H1 (cell line): ENCODE measurements around the gene ARAP2. TPM values are rescaled to one million over a fixed set of nuclear protein-coding genes. Genes with fewer than 3 reads are reported as not detected.

Source experiments
- CTCF ChIA-PET: fragments of 300-600 bp; sonication (Branson Sonifier 250); formaldehyde crosslinking; loops from one replicate; lab custom pipeline; 2021; ENCODE audit not compliant: partially characterized antibody; lab: Charles Lee
- POLR2A ChIA-PET: fragments of 300-600 bp; sonication (Branson Sonifier 250); formaldehyde crosslinking; loops from one replicate; lab custom pipeline; 2021; ENCODE audit warnings: inconsistent platforms; ENCODE audit not compliant: partially characterized antibody; lab: Charles Lee
- DNase-seq, 2 experiments: peaks; one replicate each; pipeline versions ENCODE4 v3.0.0 to v3.0.0-alpha.2; 2010 to 2022; ENCODE audit warnings: low spot score in 2 of 2, low read depth in 1 of 2, mixed read lengths in 1 of 2
- FAIRE-seq: peaks from 2 replicates; lab custom pipeline; 2011; peaks lifted over from hg19 to GRCh38; lab: Jason Lieb, UNC
- H2AFZ ChIP-seq: 2 replicates; pipeline ENCODE4 v1.8.1; 2012; ENCODE audit warnings: low read length, inconsistent platforms
- H2AK5ac ChIP-seq: 2 replicates; pipeline ENCODE4 v1.6.1; 2013; ENCODE audit warnings: low read depth, low read length
- H2BK120ac ChIP-seq: replicated peaks from 2 replicates; pipeline ENCODE3; 2013; ENCODE audit warnings: low read depth, low read length, inconsistent platforms
- H2BK12ac ChIP-seq: 2 replicates; pipeline ENCODE4 v1.6.1; 2013; ENCODE audit warnings: low read depth, low read length
- H2BK15ac ChIP-seq: 2 replicates; pipeline ENCODE4 v1.6.1; 2013; ENCODE audit warnings: low read length
- H2BK20ac ChIP-seq: 2 replicates; pipeline ENCODE4 v1.6.1; 2013; ENCODE audit warnings: low read length
- H2BK5ac ChIP-seq: 2 replicates; pipeline ENCODE4 v1.6.1; 2013; ENCODE audit warnings: low read depth, low read length
- H3K14ac ChIP-seq: 2 replicates; pipeline ENCODE4 v1.6.1; 2013; ENCODE audit warnings: inconsistent platforms; ENCODE audit not compliant: insufficient read length
- H3K18ac ChIP-seq: 2 replicates; pipeline ENCODE4 v1.6.1; 2013; ENCODE audit warnings: low read length; ENCODE audit errors: extremely low read depth
- H3K23ac ChIP-seq: 2 replicates; pipeline ENCODE4 v1.6.1; 2013; ENCODE audit warnings: inconsistent platforms; ENCODE audit not compliant: insufficient read length
- H3K23me2 ChIP-seq: 2 replicates; pipeline ENCODE4 v1.6.1; 2013; ENCODE audit warnings: low read depth, low read length
- H3K27ac ChIP-seq: 2 replicates; pipeline ENCODE4 v1.6.1; 2011; ENCODE audit warnings: low read depth, low read length, inconsistent platforms
- H3K27me3 ChIP-seq, 4 experiments: replicated peaks in 1 of 4; 1 replicate in 1 of 4; 2 replicates in 3 of 4; pipeline versions ENCODE4 v1.6.1 to v1.8.1; 2011 to 2013; ENCODE audit warnings: low read length in 3 of 4, mild to moderate bottlenecking in 3 of 4, inconsistent platforms in 2 of 4, mixed read lengths in 2 of 4, moderate library complexity in 1 of 4; ENCODE audit not compliant: control insufficient read depth in 3 of 4, insufficient read depth in 3 of 4; ENCODE audit errors: extremely low read depth in 1 of 4
- H3K36me3 ChIP-seq, 4 experiments: 2 replicates each; pipeline versions ENCODE4 v1.6.1 to v1.8.1; 2011 to 2013; ENCODE audit warnings: mild to moderate bottlenecking in 4 of 4, low read length in 3 of 4, moderate library complexity in 2 of 4, control low read depth in 1 of 4, inconsistent platforms in 1 of 4; ENCODE audit not compliant: insufficient read depth in 4 of 4, control insufficient read depth in 2 of 4
- H3K4ac ChIP-seq: replicated peaks from 2 replicates; pipeline ENCODE3; 2013; ENCODE audit warnings: low read length, low read depth, mixed read lengths, inconsistent platforms; ENCODE audit not compliant: insufficient read length
- H3K4me1 ChIP-seq, 4 experiments: replicated peaks in 1 of 4; 1 replicate in 1 of 4; 2 replicates in 3 of 4; pipeline versions ENCODE4 v1.6.1 to v1.8.1; 2011 to 2013; ENCODE audit warnings: low read length in 3 of 4, inconsistent platforms in 2 of 4, mixed read lengths in 1 of 4; ENCODE audit not compliant: insufficient read depth in 4 of 4, control insufficient read depth in 3 of 4
- H3K4me2 ChIP-seq, 2 experiments: 2 replicates each; pipeline versions ENCODE4 v1.6.1 to v1.8.1; 2011 to 2013; ENCODE audit warnings: low read depth in 2 of 2, low read length in 2 of 2, control low read depth in 1 of 2, inconsistent platforms in 1 of 2, mild to moderate bottlenecking in 1 of 2; ENCODE audit not compliant: insufficient read depth in 1 of 2
- H3K4me3 ChIP-seq, 4 experiments: fragments of 200-600, 300-600 bp in 1 of 4; sonication (generic), shearing (Covaris generic), sonication (Bioruptor Twin) in 1 of 4; 2 replicates each; pipeline versions ENCODE4 v1.5.1 to v1.8.1; 2011 to 2016; ENCODE audit warnings: low read length in 4 of 4, low read depth in 3 of 4, control low read depth in 2 of 4, inconsistent platforms in 2 of 4, mild to moderate bottlenecking in 2 of 4, mixed read lengths in 1 of 4, moderate library complexity in 1 of 4; ENCODE audit not compliant: insufficient read depth in 2 of 4; ENCODE audit errors: extremely low read depth in 1 of 4
- H3K56ac ChIP-seq: replicated peaks from 2 replicates; pipeline ENCODE3; 2013; ENCODE audit warnings: low read depth, mild to moderate bottlenecking, mixed read lengths, low read length, inconsistent platforms; ENCODE audit not compliant: insufficient read length
- H3K79me1 ChIP-seq: 2 replicates; pipeline ENCODE4 v1.6.1; 2013; ENCODE audit warnings: low read depth, low read length, control low read depth
- H3K79me2 ChIP-seq, 2 experiments: 2 replicates each; pipeline versions ENCODE4 v1.6.1 to v1.8.1; 2012 to 2013; ENCODE audit warnings: low read length in 2 of 2, mild to moderate bottlenecking in 2 of 2, inconsistent platforms in 1 of 2; ENCODE audit not compliant: insufficient read depth in 2 of 2, control insufficient read depth in 1 of 2
- H3K9ac ChIP-seq, 4 experiments: replicated peaks in 1 of 4; 1 replicate in 1 of 4; 2 replicates in 3 of 4; pipeline versions ENCODE4 v1.6.1 to v1.8.1; 2011 to 2013; ENCODE audit warnings: low read depth in 3 of 4, low read length in 3 of 4, control low read depth in 2 of 4, mild to moderate bottlenecking in 2 of 4, moderate library complexity in 2 of 4, inconsistent platforms in 1 of 4; ENCODE audit errors: extremely low read depth in 1 of 4
- H3K9me3 ChIP-seq, 2 experiments: 2 replicates each; pipeline versions ENCODE4 v1.6.1 to v1.8.1; 2012 to 2013; ENCODE audit warnings: mild to moderate bottlenecking in 2 of 2, moderate library complexity in 2 of 2, control low read depth in 1 of 2, inconsistent platforms in 1 of 2, low read depth in 1 of 2, low read length in 1 of 2, mixed read lengths in 1 of 2; ENCODE audit not compliant: insufficient read depth in 2 of 2
- H4K20me1 ChIP-seq, 2 experiments: replicated peaks in 1 of 2; 2 replicates each; pipeline versions ENCODE3 to v1.8.1; 2011 to 2013; ENCODE audit warnings: inconsistent platforms in 2 of 2, low read length in 2 of 2, mild to moderate bottlenecking in 1 of 2; ENCODE audit not compliant: insufficient read depth in 2 of 2, control insufficient read depth in 1 of 2
- H4K5ac ChIP-seq: 2 replicates; pipeline ENCODE4 v1.6.1; 2013; ENCODE audit warnings: low read length, low read depth, mixed read lengths, inconsistent platforms; ENCODE audit not compliant: insufficient read length
- H4K8ac ChIP-seq: 2 replicates; pipeline ENCODE4 v1.8.0; 2013; ENCODE audit warnings: mild to moderate bottlenecking, moderate library complexity, low read length, inconsistent platforms; ENCODE audit not compliant: insufficient read depth; ENCODE audit errors: extremely low read depth
- H4K91ac ChIP-seq: replicated peaks from 2 replicates; pipeline ENCODE3; 2013; ENCODE audit warnings: low read length, mixed read lengths, inconsistent platforms; ENCODE audit not compliant: insufficient read length
- RFX5 ChIP-seq: IDR thresholded peaks from 2 replicates; pipeline ENCODE4 v1.6.1; 2011; ENCODE audit warnings: low read depth, low read length, improper control_type of control experiment, borderline replicate concordance
- SIX5 ChIP-seq: IDR thresholded peaks from 2 replicates; pipeline ENCODE4 v1.6.1; 2011; ENCODE audit warnings: mild to moderate bottlenecking, low read depth, low read length
- polyA plus RNA-seq, 7 experiments: library from polyadenylated mRNA; depleted of rRNA in 3 of 7; stranded (reverse) in 5 of 7; unstranded in 2 of 7; fragments of >200 nt in 5 of 7; fragments of 200-250 nt in 2 of 7; gene quantifications; 1 replicate in 5 of 7; 2 replicates in 1 of 7; 4 replicates in 1 of 7; pipeline versions ENCODE4 v1.2.1 to v1.2.3, GENCODE V29; 2011 to 2013; ENCODE audit warnings: missing spikeins in 2 of 7, mixed read lengths in 2 of 7
- total RNA-seq: library from RNA; stranded (reverse); fragmentation: NEBNext Ultra II Directional; extraction: Animal tissue kit (Norgen Biotek cat#: 25700); gene quantifications from 2 replicates; pipeline ENCODE4 v1.2.1, GENCODE V29; 2021

ARAP2 gene
- total and polyA plus RNA-seq, 2 of the 8 experiments (the other 6 are each of a cell fraction or from before 2014, with no cell fraction given), result 0.15 to 2.3 TPM

DNA sequence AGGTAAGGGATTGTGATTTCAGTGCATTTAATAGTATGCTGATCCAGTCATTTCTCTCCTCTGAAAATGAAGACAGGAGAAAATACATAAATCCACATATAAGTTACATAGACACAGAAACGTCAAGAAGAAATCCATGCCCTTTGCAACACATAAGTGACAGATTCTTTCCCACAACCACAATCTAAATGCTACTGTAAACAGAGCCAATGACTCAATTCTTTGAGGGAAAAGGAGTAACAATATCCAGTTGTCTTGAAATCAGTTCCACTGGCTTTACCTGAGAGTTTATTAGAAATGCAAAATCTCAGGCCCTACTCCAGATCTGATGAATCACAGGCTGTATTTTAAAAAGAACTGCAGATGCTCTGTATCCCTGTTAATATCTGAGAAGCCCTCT lies 66.4 kb downstream of the ARAP2 start (continued):
- no peak for TF ChIP-seq RFX5

DNA sequence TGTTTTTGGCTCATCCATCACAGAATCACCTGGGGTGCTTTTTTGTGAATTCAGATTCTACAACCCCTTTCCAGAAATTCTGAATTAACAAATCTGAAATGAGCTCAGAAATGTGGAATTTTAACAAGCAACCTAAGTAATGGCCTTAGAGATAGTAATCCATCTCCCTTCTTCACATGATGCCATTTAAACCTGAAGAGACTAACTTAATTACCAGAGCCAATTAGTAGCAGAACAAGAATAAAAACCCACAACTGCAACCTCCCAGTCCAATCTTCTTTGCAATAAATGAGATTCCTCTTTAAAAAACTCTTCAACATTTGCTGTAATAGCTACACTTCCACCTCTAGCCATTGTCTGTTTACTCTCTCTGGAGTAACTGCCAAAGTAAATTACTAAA lies 69.7 kb downstream of the ARAP2 start:
- no peak for TF ChIP-seq SIX5
- FAIRE-seq, result no peak
- CTCF ChIA-PET, result interaction anchor here (0.9 to 1.0 kb wide), 2 partner anchors 12 to 15 kb away, joined by 3 read pairs; no protein-coding TSS in a partner anchor

More for the DNA sequence above, 69.7 kb downstream of the ARAP2 start:
- Histone ChIP-seq H3K14ac (no peak overlapping the region), H4K20me1 (no peaks in the 10 kb centered on the region), H3K56ac (no peak overlapping the region), H3K27me3 (no peaks in the 10 kb centered on the region), H2BK5ac (no peak overlapping the region), H3K4ac (no peak overlapping the region), H3K23me2 (no peaks in the 10 kb centered on the region), H4K8ac (no peak overlapping the region), H3K9me3 (no peaks in the 10 kb centered on the region), H2AK5ac (no peak overlapping the region), H3K36me3 (no peaks in the 10 kb centered on the region), H3K4me3 (no peak overlapping the region), H3K23ac (no peak overlapping the region), H4K5ac (no peak overlapping the region), H2AFZ (no peak overlapping the region), H3K79me1 (no peaks in the 10 kb centered on the region), H2BK15ac (no peak overlapping the region), H3K4me1 (no peaks in the 10 kb centered on the region), H3K9ac (no peak overlapping the region), H2BK20ac (no peak overlapping the region), H3K79me2 (no peaks in the 10 kb centered on the region), H3K18ac (no peak overlapping the region), H2BK120ac (no peak overlapping the region), H4K91ac (no peak overlapping the region), H3K4me2 (no peak overlapping the region), H2BK12ac (no peak overlapping the region), H3K27ac (no peak overlapping the region)
- no peak for DNase-seq
- POLR2A ChIA-PET, result no interaction called here
